OCI-LY3 (cell line): ENCODE measurements around the gene NIPAL4.

Source experiments
- H2AFZ ChIP-seq: fragments of 200-600, 300-600 bp; shearing (Covaris generic); 2 replicates; pipeline ENCODE4 v1.6.0; 2014; ENCODE audit warnings: antibody characterized with exemption, low read depth, low read length
- H3K27ac ChIP-seq: fragments of 200-600, 300-600 bp; sonication (generic); 2 replicates; pipeline ENCODE4 v1.5.1; 2014; ENCODE audit warnings: mild to moderate bottlenecking, low read length, moderate library complexity, mixed read lengths
- H3K27me3 ChIP-seq: fragments of 200-600, 300-600 bp; sonication (generic); 2 replicates; pipeline ENCODE4 v1.6.1; 2014; ENCODE audit warnings: low read depth, low read length, mixed read lengths
- H3K36me3 ChIP-seq: fragments of 200-600, 300-600 bp; sonication (generic); replicated peaks from 2 replicates; pipeline ENCODE3; 2014; ENCODE audit warnings: low read depth, low read length, mixed read lengths
- H3K4me1 ChIP-seq: fragments of 300-600, 200-600 bp; sonication (generic); 2 replicates; pipeline ENCODE4 v1.6.1; 2014; ENCODE audit warnings: low read length, mixed read lengths
- H3K4me2 ChIP-seq: fragments of 200-600, 300-600 bp; sonication (generic); 2 replicates; pipeline ENCODE4 v1.6.1; 2014; ENCODE audit warnings: low read length, mixed read lengths
- H3K4me3 ChIP-seq: fragments of 300-600, 200-600 bp; sonication (generic); 2 replicates; pipeline ENCODE4 v1.5.1; 2014; ENCODE audit warnings: antibody characterized with exemption, mild to moderate bottlenecking, low read length, moderate library complexity
- H3K79me2 ChIP-seq: fragments of 300-600, 200-600 bp; shearing (Covaris generic); 2 replicates; pipeline ENCODE4 v1.6.1; 2014; ENCODE audit warnings: mild to moderate bottlenecking, low read length, mixed read lengths
- H3K9ac ChIP-seq: fragments of 300-600, 200-600 bp; shearing (Covaris generic); 2 replicates; pipeline ENCODE4 v1.6.0; 2014; ENCODE audit warnings: mild to moderate bottlenecking, low read length, moderate library complexity
- H3K9me3 ChIP-seq: fragments of 200-600, 300-600 bp; shearing (Covaris generic); 2 replicates; pipeline ENCODE4 v1.6.1; 2014; ENCODE audit warnings: low read length, mixed read lengths; ENCODE audit not compliant: insufficient read depth
- H4K20me1 ChIP-seq: fragments of 200-600, 300-600 bp; sonication (generic); 2 replicates; pipeline ENCODE4 v1.6.1; 2016; ENCODE audit warnings: low read length, mixed read lengths; ENCODE audit not compliant: insufficient read depth
- EZH2phosphoT487 ChIP-seq: fragments of 200-600 bp; shearing (Covaris generic); IDR thresholded peaks from 2 replicates; pipeline ENCODE4 v1.6.1; 2018; ENCODE audit warnings: antibody characterized with exemption, mixed run types, low read depth
- TF ChIP-seq, protein P1 (sequence below): fragments of 200-600, 300-600 bp; sonication (generic); IDR thresholded peaks from 2 replicates; pipeline ENCODE4 v1.5.1; 2014; ENCODE audit warnings: antibody characterized with exemption, low read length, low read depth

NIPAL4 gene

DNA sequence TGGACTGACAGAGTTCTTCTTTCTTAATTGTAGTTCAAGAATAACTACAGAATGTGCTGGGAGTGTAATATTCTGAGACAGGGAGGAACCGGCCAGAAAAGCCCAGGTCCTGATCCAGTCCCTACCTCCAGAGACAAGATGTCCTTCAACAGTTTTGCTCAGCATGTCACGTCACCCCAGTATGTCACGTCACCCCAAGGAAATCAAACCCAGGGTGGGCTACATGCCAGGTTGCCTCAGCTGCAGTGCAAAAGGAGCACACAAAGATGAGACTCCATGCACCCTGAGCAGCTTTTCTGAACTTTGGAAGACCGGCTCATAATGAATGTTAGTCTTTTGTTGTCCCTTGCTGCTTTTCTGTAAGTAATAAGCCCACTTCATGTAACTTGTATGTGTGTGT, 25.9 kb upstream of the NIPAL4 start:
- Histone ChIP-seq H3K9me3 (no peaks in the 10 kb centered on the region), H3K9ac (no peak overlapping the region), H3K27ac (no peak overlapping the region), H2AFZ (no peak overlapping the region), H3K4me2 (no peak overlapping the region), H4K20me1 (no peaks in the 10 kb centered on the region), H3K36me3 (no peaks in the 10 kb centered on the region), H3K79me2 (no peaks in the 10 kb centered on the region), H3K4me1 (peaks cover 4% of the 10 kb centered on the region), H3K4me3 (no peak overlapping the region), H3K27me3 (no peaks in the 10 kb centered on the region)
- TF ChIP-seq EZH2phosphoT487, result no peak
- TF ChIP-seq, protein P1, sequence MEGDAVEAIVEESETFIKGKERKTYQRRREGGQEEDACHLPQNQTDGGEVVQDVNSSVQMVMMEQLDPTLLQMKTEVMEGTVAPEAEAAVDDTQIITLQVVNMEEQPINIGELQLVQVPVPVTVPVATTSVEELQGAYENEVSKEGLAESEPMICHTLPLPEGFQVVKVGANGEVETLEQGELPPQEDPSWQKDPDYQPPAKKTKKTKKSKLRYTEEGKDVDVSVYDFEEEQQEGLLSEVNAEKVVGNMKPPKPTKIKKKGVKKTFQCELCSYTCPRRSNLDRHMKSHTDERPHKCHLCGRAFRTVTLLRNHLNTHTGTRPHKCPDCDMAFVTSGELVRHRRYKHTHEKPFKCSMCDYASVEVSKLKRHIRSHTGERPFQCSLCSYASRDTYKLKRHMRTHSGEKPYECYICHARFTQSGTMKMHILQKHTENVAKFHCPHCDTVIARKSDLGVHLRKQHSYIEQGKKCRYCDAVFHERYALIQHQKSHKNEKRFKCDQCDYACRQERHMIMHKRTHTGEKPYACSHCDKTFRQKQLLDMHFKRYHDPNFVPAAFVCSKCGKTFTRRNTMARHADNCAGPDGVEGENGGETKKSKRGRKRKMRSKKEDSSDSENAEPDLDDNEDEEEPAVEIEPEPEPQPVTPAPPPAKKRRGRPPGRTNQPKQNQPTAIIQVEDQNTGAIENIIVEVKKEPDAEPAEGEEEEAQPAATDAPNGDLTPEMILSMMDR, result no peak

DNA sequence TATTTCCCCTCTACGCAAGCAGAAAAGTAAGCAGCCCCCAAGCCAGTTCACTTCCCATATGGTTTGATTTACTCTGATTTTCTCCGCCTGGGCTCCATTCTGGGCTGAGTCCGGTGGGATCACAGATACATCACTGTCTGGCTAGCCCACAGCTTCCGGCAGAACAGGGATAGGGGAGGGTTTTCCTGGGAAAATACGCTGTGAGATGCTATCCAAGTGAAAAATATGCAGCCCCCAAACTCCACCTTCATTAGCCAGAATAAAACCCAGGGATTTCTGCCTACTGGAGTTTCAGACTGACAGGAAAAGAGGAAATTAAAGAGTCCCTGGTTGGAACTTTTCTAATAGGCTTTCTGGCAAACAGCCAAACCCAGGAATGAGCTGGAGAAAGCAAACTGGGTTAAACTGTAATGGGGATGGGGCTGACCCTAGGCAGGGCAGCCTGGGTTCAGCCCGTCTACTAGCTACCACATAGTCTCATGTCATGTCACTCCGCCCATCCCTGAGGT, 16.9 kb upstream of the NIPAL4 start:
- no peaks in the 10 kb centered on the region for H3K79me2 ChIP-seq
- H3K36me3 ChIP-seq, result no peaks in the 10 kb centered on the region
- H3K9me3 ChIP-seq, result no peaks in the 10 kb centered on the region
- H3K4me1 ChIP-seq, result no peaks in the 10 kb centered on the region
- TF ChIP-seq, protein P1, result no peak
- TF ChIP-seq EZH2phosphoT487, result no peak
- H3K4me3 ChIP-seq, result no peak overlapping the region
- H4K20me1 ChIP-seq, result no peaks in the 10 kb centered on the region
- no peak overlapping the region for H3K9ac ChIP-seq
- H3K4me2 ChIP-seq, result no peak overlapping the region
- H2AFZ ChIP-seq, result no peak overlapping the region
- no peak overlapping the region for H3K27ac ChIP-seq
- H3K27me3 ChIP-seq, result no peaks in the 10 kb centered on the region

DNA sequence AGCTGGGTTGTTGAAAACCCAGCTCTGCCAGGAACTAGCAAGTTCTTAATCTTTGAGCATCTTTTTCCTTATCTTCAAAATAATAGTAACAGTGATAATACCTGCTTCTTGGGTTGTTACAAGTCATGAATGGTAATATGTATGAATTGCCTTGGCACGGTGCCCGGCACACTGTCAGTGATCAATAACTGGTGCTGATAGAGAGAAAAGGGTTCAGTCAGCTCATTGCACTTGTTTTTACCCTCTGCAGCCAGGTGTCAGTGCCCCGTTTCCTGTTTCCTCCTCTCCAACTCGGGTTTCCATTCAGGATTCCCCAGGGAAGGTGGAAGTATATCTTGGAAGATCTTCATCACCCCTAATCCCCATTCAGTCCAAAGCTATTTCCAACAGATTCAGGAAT, 15.8 kb upstream of the NIPAL4 start:
- Histone ChIP-seq H3K9me3 (no peaks in the 10 kb centered on the region), H3K4me2 (no peak overlapping the region), H3K9ac (no peak overlapping the region), H2AFZ (no peak overlapping the region), H3K36me3 (no peaks in the 10 kb centered on the region), H3K4me3 (no peak overlapping the region), H3K27me3 (no peaks in the 10 kb centered on the region), H3K4me1 (no peaks in the 10 kb centered on the region), H4K20me1 (no peaks in the 10 kb centered on the region), H3K79me2 (no peaks in the 10 kb centered on the region), H3K27ac (no peak overlapping the region)
- TF ChIP-seq, protein P1, result no peak
- TF ChIP-seq EZH2phosphoT487, result no peak

DNA sequence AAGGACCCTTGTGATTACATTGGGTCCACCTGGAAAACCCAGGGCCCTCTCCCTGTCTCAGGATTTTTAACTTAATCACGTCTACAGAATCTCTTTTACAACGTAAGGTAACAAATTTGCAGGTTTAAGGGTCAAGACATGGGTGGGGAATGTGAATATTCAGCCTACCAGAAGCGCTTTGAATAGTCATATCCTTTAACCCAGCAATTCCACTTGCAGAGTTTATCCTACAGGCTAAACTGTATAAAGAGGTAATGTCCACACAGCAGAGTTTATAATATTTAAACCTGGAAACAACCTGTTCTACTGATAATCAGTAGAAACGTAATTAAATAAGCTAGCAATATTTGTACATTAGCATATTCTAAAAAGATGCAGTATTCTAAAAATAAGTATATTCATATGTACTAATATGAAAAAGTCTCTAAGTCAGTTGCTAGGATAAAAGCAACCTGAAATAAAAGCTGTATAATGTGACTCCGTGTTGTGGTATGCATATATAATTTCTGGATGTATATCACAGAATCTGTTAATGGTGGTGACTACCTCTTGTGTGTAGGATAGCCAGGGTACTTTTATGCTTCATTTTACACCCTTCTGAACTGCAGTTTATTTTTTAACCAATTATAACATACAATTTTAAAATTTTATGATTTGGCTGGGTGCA, 14.1 kb upstream of the NIPAL4 start:
- no peaks in the 10 kb centered on the region for H3K79me2 ChIP-seq
- TF ChIP-seq, protein P1, result no peak
- TF ChIP-seq EZH2phosphoT487, result no peak
- H3K4me3 ChIP-seq, result no peak overlapping the region
- H3K36me3 ChIP-seq, result no peaks in the 10 kb centered on the region
- H3K9ac ChIP-seq, result no peak overlapping the region
- H2AFZ ChIP-seq, result no peak overlapping the region
- no peaks in the 10 kb centered on the region for H3K4me1 ChIP-seq
- H3K27ac ChIP-seq, result no peak overlapping the region
- no peaks in the 10 kb centered on the region for H4K20me1 ChIP-seq
- no peaks in the 10 kb centered on the region for H3K9me3 ChIP-seq
- no peaks in the 10 kb centered on the region for H3K27me3 ChIP-seq
- H3K4me2 ChIP-seq, result no peak overlapping the region
